GM18499 (cell line): Measurements from ENCODE around the gene ZNF124.

Experiments
- ATAC-seq: cut with Tn5 transposase; IDR thresholded peaks from one replicate; pipeline ENCODE4 v1.9.1; 2021; ENCODE audit warnings: moderate number of reproducible peaks; ENCODE audit not compliant: insufficient read depth, unreplicated experiment

Gene ZNF124

GRCh38 chr1:247114351-247115140, 57.3 kb downstream of the ZNF124 start:
- ATAC-seq, result no peak

GRCh38 chr1:247113733-247114271, 58.0 kb downstream of the ZNF124 start:
- ATAC-seq, result no peak

- no peak for ATAC-seq
Observed at GRCh38 chr1:247113094-247113497, 58.7 kb downstream of the ZNF124 start.

GRCh38 chr1:247112479-247112781, 59.4 kb downstream of the ZNF124 start:
- ATAC-seq, result no peak

- no peak for ATAC-seq
Observed at GRCh38 chr1:247111700-247112478, 59.9 kb downstream of the ZNF124 start.

- ATAC-seq, result no peak
Observed at GRCh38 chr1:247111259-247111699, 60.5 kb downstream of the ZNF124 start.

- ATAC-seq, result no peak
Observed at GRCh38 chr1:247110627-247111258, 61.1 kb downstream of the ZNF124 start.

GRCh38 chr1:247107694-247108093, 64.1 kb downstream of the ZNF124 start:
- no peak for ATAC-seq

- ATAC-seq, result no peak
Observed at GRCh38 chr1:247105966-247106365, 65.9 kb downstream of the ZNF124 start.
